Fibroblast of skin of left quadriceps (primary cell): ENCODE measurements around the gene SLC35F5.
"Not testable (repeated sequence)": the region's sequence is repeated elsewhere in the genome, so short reads cannot be mapped to it uniquely, and the experiment has no call there.

Experiments
- DNase-seq, 2 experiments: peaks; one replicate each; pipeline ENCODE4 v3.0.0-alpha.2; 2013; ENCODE audit warnings: low read depth in 2 of 2

SLC35F5 gene

DNA sequence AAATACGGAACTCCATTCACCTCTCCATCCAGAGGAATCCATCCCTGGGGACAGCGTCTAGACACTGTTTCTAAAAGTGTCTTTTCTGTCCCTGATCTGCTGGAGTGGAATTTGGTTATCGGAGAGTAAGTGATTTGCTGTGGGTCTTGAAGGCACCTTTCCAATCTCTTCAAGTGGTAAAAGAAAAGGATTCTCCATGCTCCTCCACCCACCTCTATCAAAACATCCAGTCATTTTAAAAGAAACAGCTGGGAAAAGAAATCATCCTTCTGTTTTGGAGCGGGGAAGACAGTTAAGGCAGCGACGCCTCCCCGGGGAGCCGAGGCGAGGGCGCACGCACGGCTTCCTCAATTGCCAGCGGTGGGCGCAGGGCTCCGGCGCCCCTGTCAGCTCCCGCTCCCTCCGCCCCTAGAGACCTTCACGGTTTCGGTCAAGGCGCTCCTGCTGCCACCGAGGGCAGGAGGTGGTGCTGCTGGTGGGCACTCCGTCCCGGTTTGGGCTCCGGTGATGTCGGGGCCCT is 547 bp downstream of the SLC35F5 start:
- no peak for DNase-seq

GRCh38 chr2:113755035-113755834 is 1.2 kb downstream of the SLC35F5 start:
- DNase-seq: no peak

DNA sequence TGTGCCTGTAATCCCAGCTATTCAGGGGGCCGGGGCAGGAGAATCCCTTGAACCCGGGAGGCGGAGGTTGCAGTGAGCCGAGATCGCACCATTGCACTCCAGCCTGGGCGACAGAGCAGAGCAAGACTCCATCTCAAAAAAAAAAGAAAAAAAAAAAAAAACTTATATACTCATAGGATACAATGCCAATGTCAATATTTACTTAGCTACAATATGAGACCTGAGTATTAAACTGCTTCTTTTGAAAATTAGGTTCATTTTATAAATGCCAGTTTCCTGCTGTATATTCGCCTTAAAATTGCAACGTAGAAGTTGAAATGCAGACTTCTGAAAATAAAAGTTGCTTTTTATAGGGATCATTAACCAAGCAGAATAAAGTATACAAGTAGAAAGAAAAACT is 2.3 kb downstream of the SLC35F5 start:
- DNase-seq: no peak

DNA sequence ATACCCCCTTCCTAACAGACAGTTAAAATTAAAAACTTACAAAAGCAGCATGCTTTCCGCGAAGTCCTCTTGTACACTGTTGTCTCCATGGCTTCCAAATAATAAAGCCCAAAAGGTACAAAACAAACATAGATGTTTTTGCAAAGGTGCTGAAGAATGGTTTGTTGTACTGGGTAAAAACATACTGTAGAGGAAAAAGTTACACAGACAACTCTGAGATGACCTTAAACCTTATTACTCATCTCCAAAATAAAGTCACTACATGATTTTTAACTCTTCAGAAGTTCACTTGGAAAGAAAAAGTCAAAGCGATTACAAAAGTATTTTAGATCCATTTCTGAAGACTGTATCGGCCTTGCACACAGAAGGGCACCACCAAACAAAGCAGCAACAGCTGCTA is 6.1 kb downstream of the SLC35F5 start:
- no peak for DNase-seq

DNA sequence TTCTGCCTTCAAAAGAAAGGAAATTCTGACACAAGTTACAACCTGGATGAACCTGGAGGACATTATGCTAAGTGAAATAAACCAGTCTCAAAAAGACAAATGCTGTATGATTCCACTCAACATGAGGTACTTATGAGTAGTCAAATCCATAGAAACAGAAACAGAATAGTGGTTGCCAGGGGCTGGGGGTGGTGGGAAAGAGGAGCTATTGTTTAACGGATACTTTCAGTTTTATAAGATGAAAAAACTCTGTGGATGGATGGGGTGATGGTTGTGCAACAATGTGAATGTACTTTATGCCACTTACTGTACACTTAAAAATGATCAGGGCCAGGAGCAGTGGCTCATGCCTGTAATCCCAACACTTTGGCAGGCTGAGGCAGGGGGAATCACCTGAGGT is 15.4 kb downstream of the SLC35F5 start:
- DNase-seq: no peak

- DNase-seq: no peak
Measured at GRCh38 chr2:113739849-113740248, 16.6 kb downstream of the SLC35F5 start.

DNA sequence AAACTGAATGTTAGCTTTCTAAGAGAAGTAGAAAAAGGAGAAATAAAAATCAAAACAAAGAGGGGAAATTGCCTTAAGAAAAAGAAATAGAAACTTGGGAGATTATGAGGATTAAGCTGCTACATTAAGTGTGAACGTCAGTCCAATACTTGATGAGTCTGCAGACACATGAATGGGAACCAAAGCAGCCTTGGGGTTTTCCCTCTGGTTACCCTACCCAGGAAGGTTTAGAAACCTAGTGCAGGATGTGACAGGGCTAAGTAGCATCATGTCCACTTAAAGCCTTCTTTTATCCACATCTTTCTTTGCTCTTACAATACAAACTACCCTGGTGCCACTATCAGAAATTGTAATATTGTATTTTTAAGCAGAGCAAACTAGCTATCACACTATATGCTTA is 22.3 kb downstream of the SLC35F5 start:
- DNase-seq: no peak

DNA sequence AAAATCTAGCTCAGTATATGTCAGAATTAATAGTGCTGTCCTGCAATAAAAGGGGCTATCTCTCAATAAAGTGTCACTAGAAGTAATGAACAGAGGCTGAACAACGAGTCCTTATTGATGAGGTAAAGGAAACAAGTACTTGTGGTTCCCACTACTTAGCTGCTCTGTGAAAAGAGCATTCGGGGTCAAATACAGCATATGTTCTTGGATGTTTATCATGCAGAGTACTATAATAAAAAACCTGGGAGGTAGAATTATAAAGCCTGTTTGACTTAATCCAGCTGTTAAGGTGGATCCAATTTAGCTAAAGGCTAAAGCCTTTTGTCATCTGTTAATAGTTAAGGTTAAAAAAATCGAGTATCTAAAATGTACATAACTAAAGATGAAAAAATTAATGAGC is 32.4 kb downstream of the SLC35F5 start:
- DNase-seq: no peak

DNA sequence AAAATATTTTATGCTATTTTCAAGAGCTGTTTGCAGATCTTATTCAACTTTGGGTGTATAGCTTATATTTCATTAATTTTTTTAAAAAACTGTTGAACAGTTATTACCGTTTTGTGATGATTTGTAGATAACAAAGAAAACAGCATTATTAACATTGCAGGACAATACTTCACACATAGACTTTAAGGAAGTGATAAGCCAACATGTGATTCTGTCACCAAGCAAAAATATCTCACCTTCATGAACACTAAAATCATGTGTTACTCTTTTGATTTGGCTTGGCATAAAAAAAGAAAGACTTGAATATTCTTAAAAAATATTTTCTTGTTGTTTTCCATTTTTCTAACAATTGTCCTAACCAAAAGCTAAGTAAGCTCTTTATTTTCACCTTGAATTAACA is 33.0 kb downstream of the SLC35F5 start:
- no peak for DNase-seq

DNA sequence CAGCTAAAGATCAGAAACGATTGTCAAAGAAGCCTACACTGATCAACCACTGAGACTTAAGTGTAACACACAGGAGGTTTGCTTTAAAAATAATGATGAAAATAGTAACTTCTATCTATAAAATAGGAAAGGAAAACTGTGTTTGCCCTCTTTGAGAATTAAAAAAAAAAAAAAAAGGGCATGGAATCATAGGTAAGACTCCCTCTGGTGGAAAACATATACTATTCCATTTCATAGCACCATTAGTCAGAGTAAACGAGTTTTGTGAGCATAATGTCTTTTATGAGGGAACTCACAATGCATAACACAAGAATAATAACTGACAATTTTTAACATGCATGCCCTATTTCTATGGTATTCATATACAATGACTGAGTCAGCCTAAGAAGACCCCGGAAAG is 36.3 kb downstream of the SLC35F5 start:
- DNase-seq: no peak

DNA sequence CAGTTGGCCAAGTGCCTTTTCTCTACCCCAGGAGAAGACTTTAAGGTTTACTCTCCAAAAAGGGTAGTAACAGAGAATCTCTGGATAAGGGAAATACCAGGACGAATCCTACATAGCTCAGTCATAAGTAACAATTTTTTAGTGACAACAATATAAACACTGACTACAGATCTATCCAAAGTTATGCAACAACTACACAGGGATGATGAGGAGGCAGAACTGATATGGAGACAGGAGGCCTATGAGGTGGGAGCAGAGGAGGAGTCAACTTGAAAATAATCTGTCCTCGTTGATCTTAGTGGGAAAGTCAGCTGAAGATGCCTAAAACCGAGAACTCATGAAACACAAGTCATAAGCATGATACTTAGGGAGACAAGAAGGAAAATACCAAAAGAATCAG is 40.2 kb downstream of the SLC35F5 start:
- DNase-seq: no peak

- no peak for DNase-seq
Measured at GRCh38 chr2:113712941-113713340, 43.5 kb downstream of the SLC35F5 start.

DNA sequence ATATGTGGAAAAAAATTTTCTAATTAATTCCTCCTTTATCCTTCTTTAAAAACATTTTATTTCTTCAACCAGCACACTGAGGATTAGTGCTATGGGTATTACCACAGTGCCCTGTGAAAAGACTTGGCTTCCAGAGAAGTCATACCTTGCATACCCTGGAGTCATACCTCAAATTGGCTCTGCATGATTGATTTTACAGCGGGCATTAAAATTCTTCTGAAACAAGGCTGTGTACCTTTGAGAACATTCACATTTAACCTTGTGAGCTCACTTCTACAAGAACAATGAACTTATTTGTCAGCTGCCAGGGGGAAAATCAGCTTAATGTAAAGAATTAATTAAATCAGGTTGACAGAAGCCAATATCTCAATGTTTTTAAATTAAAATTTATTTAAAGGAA is 44.6 kb downstream of the SLC35F5 start:
- no peak for DNase-seq

DNA sequence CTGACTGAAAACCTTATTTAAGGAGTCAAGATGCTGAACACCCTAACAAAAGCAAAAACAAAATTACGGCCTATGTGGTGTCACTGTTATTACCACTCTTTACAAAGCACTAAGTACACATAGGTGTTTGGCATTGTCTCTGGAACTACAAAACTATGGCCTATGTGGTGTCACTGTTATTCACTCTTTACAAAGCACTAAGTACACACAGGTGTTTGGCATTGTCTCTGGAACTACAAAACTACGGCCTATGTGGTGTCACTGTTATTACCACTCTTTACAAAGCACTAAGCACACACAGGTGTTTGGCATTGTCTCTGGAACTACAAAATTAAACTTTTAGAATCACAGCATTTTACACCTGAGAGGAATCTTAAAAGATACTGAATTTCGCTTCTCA is 47.4 kb downstream of the SLC35F5 start:
- DNase-seq: no peak

- no peak for DNase-seq
Measured at GRCh38 chr2:113707106-113707505, 49.3 kb downstream of the SLC35F5 start.

GRCh38 chr2:113705982-113706523 is 50.4 kb downstream of the SLC35F5 start:
- no peak for DNase-seq

GRCh38 chr2:113704300-113704993 is 52.0 kb downstream of the SLC35F5 start:
- not testable (repeated sequence) for DNase-seq

DNA sequence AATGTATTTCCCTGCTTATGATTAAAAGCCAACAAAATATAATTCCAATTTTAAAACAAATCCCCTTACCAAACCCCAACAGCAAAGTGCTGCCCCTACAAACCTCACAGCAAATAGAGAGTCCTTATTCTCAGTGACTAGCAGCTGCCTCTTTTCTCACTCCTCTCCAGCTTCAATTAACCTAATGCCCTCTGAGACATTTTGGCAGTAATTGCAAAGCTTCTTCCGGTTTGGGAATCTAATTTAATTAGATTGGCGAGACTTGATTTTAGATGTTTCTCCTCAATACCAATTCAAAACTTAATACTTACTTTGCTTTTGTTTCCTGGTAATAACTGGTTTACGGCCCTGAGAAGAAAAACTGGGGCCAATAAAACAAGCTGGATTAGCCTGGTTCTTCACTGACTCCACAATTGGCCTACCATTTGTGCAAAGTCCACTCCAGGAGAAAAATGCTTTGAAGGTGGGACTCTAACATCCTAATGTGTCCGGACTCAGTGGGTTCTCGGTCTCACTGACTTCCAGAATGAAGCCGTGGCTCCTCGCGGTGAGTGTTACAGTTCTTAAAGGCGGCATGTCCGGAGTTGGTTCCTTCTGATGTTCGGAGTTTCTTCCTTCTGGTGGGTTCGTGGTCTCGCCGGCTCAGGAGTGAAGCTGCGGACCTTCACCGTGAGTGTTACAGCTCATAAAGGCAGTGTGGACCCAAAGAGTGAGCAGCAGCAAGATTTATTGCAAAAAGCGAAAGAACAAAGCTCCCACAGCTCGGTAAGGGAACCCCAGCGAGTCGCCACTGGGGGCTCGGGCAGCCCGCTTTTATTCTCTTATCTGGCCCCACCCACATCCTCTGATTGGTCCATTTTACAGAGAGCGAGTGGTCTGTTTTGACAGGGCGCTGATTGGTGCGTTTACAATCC is 52.8 kb downstream of the SLC35F5 start:
- no peak for DNase-seq

DNA sequence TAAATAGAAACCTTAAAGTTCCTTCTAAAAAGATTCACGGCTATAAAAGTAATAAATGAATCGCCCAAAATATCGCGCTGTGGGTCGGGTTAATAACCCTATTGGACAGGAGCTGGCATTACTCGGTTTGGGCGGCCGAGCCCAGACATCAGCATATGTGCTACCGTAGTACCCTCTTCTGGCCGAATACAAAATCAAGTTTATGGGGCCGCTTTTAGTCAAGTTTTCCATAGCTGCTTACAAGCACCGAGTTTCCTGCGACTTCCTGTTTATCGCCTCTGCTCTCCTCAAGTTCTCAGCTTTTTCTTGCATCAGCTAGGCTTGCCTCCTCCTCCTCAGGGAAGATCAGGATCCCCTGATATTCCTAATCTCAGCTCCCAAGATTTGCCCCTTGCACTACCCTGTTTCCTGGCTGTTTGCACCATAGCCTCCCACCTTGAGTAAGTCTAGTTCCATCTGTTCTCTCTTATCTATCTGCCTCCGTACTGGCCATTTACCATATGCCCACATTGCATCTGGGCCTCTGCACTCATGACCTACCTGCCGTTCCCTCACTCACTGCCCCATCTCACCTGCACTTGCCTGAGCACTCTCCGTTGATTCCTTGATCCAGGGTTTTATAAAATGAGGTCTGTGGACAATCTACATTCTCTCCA is 56.1 kb downstream of the SLC35F5 start:
- DNase-seq: no peak

DNA sequence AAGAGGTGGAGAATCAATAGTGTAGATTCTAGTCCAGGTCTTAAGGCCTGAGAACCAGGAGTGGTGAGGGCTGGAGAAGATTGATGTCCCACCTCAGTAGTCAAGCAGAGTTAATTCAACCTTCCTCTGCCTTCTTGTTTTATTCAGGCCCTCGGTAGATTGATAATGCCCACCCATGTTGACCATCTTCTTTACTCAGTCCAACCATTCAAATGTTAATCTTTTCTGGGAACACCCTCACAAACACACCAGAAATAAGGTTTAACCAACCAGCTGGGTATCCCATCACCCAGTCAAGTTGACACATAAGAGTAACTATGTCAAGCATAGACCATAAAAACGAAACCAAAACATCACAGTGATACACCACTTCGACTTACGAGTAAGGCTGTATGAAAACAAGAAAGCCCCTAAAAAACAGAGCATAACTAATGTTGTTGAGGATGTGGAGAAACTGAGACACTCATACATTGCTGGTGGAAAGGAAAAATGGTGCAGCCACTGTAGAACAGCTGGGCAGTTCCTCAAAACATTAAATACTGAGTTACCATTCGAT is 57.5 kb downstream of the SLC35F5 start:
- DNase-seq: no peak

- DNase-seq: not testable (repeated sequence)
Measured at GRCh38 chr2:113698251-113698650, 58.2 kb downstream of the SLC35F5 start.
